CD4-positive, alpha-beta T cell treated with Interleukin-17A for 1 hour (primary cell): ENCODE data around the gene HERC3.
A peak's percentile ranks its signal among the peaks of the same experiment; 100 is the strongest.

Experiments used
- DNase-seq: peaks from one replicate; pipeline ENCODE4 v3.0.0-alpha.2; 2020

Gene HERC3

DNA sequence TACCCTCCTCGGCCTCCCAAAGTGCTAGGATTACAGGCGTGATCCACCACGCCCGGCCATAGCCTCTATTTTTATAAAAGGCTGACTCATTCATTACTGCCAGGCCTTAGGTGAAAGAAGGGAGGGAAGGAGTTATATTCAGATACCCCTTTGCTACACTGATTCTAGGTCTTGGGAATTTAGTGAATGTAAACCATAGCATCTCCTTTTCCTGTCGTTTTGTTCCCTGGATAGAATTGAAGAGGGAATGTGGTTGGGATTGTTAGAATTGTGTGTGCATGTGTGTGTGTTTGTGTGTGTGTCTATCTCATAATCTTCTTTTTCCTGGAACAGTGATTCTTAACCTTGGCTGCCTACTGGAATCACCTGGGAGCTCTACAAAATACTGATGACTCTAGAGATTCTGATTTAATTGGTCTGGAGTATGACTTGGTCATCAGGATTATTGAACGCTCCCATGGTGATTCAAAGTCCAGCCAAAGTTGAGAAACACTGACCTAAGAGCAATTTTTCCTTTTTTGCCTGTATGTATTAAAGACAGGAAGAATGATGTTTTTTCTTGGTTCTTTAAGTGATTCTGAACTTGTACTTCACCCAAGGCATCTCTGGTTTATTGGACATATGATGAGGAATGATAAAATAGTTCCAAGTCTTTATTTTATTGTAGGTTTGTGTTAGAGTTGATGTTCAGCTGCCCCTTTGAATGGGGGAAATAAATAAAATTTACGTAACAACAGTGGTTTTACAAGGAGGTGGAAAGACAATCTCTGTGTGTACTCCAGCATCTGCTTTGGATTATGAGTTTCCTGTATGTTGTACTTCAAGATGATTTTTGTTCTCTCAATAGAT is 68.4 kb downstream of the HERC3 start:
- DNase-seq: no peak

DNA sequence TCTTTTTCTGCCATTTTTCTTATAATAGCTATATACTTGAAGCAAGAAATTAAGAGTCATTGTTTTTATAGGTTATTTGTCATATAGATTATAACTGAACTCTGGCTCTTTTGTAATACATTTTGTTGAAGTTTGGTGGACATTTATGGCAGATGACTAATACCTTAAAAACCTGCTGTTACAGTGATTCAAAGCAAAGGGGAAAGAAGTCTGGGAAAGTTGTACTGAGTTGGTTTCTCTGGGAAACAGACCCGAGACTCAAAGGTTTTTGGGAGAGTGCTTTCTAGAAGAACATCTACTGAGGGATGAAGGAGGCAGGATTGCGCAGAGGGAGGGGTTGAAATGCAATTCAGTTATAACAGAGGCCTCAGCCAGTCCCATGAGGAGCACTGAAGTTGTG is 69.5 kb downstream of the HERC3 start:
- DNase-seq: no peak

DNA sequence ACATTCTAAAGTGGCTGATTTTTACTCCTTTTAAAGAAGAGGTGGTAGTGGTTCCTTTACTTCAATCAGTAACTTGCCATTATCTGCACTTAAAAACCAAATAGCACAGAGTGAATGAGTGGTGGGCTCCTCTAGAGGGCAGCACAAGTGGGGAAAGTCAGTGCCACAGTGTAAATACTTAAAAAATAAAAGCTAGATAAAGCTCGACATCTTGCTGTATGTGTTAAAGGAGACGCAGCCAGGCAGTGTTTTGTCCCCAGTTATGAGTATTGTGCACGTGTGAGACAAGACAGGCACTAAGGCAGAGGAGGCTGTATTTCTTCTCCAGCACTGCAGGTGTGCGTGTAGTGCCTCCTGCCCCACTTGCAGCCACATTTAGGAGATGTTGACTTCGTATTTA is 80.7 kb downstream of the HERC3 start:
- DNase-seq: peak; percentile 40

DNA sequence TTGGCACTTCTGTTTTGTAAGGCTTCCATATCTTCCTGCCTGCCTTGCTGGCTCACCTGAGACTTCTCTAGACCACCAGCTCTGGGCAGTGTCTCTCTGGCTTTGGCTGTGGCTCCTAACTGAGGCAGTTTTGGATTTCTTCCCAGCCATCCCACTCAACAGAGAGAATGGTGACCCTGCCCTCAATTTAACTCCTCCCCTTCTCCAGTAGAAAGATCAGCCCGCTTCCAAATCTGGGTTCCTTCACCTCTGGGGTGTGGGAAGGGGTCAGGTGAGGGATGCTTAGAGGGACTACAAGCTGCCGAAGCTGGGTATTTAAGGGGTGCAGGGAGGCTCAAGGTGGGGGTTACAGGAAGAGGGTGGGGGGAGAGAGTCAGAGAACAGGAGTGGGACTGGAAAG is 81.6 kb downstream of the HERC3 start:
- no peak for DNase-seq

DNA sequence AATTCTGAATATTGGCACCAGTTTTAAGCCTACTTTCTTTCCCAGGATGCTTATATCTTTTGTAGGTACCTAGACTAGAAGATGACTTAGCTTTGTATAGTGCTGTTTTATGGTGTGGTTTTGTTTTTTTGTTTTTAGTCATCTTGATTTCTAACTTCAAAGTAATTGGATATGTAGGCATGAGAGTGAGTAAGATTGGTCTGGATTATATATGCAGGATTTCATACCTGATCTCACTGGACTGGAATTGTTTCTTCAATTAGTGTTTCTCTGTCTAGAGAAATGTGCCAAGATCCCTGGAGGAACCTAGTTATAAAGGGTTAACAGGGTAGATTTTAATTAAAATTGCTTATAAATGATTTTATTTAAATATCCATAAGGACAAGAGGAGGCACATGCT is 82.3 kb downstream of the HERC3 start:
- DNase-seq: no peak

DNA sequence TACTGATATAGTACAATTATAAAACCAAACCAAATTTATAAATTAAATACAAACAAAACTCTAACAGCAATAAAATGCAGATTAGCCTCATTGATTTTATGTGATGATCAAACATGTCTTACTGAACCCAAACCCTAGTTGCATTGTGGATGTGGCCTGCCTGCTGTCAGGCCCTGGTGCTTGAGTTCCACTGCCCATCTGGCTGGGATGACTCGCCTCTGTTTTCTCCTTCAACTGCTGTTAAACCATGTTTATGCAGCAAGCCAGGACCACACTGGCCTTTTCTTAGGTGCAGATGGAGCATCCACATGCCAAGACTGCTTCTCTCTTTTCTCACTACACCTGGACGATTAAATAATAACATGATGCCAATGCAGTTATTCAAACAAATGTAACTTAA is 82.7 kb downstream of the HERC3 start:
- DNase-seq: no peak

DNA sequence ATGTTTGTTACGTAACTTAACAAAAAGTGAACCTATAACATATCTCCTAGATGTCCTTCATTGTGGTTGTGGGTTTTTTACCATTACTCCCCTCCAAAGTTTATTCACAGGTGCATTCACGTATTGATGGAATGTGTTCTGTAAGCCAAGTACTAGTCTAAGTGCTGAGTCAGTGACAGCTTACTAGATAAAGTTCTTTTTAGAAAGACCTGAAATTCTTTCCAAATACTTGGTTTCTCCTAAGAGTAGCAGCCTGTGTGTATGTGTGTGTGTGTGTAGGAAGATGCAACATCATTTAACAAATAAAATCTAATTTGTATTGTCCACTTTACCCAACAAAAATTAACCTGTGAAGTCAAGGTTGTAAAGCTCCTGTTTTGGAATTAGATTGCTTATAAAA is 83.3 kb downstream of the HERC3 start:
- no peak for DNase-seq

DNA sequence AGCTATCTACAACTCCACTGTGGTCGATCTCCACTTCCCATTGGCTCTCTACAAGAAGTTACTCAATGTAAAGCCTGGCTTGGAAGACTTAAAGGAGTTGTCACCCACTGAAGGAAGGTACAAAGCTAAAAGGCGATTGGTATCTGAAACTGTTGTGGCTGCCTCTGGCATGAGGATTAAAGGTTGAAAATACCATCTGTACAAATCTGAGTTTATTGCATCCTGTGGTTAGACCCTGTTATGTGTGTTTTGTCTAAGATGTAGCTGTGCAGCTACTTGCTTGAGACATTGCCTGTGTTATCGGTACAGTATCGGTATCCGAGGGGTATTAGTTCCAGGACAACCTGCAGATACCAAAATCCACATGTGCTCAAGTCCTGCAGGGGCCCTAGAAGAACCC is 88.9 kb downstream of the HERC3 start:
- DNase-seq: no peak

DNA sequence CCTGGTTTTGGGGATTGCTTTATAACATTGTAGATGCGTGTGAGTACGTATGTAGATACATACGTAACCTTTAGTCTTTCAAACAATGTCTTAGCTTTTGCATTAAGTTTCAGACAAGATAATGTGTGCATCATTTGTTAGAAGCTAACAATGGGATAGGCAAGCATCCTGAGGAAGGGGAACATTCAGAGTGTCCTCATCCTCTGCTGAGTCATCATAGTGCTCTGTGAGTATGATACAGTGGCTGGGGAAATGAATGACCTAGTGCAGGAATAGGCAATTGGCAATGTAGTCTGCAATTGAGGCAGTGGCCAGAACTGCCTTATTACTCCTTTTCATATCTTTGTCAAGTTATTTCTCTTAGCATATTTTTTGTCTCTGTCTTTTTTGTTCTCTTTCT is 98.1 kb downstream of the HERC3 start:
- no peak for DNase-seq

DNA sequence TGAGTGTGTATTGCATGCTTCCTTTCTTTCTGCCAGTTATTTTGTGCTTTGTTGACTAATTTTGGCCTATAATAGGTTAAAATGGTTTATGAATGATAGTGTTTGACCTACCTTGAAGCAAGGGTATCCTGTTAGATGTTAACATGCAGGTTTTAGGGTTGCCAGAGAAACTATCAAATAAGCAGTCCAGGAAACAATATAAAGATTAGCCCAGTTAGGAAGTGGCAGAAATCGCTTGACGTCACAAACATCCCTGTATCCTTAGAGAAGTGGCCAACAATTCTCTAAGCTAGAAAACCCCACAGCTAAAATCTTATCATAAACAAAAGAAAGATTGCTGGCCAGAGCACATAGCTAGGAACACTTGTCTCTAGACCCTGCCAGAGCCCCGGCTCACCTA is 101.5 kb downstream of the HERC3 start:
- DNase-seq: no peak

DNA sequence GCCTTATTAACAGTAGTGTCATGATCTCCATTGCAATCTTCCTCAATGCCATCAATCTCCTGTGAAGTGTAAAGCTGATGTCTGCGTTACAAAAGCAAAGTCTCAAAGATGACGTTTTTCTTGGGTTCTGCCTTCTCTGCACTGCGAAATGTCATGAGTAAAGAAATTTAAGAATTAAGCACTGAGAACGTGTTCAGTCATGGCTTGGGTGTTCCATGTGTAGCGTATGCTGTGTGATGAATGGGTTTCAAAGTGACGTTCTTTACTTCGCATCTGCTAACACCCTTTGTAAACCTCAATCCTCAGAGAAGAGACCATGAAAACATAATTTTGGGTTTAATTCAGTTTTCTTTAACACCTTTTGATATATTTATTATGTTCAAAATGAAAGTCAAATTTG is 104.3 kb downstream of the HERC3 start:
- no peak for DNase-seq

DNA sequence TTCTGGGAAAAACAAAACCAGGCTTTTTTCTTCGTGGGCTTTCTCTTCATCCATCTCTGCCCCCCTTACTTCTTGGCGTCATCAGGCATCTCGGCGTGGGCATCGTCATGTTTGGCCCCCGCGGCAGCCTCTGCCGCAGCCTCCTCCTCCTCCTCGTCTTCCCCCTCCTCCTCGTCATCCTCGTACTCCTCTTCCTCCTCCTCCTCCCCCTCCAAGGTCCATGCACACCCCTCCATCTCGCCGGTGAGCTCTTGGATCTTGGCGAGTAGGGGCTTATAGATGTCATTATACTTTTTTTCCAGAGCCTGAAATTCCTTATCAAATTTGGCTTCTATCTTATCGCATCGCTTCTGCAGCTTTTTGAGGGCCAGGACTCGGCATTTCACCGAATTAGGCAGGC is 104.9 kb downstream of the HERC3 start:
- peak; percentile 41 for DNase-seq

DNA sequence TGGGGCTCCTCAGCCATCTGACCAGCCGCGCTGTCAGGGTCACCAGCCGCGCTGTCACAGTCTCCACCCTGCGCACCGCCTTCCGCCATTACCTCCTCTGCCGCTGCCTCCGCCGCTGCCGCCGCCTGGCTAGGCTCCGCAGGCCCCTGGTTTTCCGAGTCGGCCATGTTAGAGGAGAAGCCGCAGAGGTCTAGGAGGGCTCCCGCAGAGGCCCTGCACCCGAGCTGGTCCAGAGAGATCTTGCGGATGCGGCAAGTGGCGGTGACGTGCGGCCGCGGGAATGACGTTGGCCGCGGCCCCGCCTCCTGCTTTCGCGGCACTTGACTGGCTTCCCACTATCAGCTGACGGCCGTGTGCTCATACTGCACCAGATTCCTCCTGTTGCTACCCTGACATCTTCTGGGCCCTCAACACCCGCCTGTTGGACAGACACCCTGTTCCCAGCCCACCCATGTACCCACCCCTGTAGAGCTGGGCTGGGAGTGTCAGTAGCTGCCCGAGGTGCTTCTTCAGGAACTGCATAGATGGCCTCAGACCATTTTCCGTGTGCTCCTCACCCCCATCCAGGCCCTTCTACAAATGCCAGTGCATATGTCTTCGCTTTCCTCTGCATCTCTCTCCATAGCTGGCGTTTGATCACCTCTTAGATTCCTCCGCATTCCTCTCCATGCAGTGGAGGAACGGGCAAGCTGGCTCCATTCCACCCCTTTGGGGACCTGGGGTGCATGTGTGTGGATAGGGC is 105.5 kb downstream of the HERC3 start, which contains the start of gene NAP1L5:
NAP1L5 (minus strand) TSS at position 242 of the 742 bp plus-strand sequence; CDS start at position 167, 75 bp downstream.
- DNase-seq: peak; percentile 81

DNA sequence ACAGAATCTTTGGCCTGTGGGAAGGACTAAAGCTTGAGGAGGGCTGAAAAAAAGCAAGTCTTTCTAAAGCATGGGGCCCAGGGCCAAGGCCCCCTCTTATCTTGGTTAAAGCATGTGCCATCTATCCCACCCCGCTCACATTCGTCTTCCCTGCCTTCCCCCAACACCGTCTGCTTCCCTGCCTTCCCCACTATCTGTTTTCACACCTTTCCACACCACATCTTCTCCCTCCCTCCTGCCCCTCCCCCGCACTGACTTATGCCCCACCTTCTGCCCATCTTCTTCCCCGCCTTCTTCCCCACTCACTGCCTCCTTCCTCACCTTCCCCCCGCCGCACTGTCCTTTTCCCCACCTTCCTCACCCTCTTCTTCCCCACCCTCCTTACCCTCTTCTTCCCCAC is 106.2 kb downstream of the HERC3 start:
- no peak for DNase-seq

DNA sequence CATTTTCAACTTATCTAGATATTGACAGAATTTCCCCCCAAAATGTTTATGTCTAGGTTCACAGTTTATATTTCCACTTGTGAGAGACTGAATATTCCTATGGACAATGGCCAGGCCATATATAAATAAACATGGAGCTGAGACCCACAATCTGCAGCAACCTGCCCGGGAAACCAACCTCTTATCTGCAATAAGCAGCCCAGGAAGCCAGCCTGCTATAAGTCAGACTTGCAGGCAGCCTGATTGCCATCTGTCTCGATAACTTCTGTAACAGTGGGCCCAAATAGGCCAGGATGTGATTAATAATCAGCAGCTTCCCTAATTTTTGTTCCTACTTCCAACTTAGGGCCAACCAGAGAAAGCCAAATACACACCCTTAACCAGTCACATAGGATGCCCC is 110.5 kb downstream of the HERC3 start:
- DNase-seq: no peak

DNA sequence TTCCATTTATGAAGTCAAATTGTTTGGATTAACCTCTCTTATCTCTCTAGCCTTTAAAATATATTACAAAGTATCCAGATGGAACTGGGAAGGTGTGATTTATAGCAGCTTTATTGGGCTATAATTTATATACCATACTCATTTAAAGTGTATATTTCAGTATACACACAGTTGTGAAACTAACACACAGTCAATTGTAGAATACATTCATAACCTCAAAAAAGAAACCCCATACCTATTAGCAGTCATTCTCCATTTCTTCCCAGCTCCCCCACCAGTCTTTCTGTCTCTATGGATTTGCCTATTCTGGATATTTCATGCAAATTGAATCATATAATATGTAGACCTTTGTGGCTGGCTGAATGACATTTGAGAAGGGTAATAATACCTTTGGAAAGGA is 112.9 kb downstream of the HERC3 start:
- no peak for DNase-seq

DNA sequence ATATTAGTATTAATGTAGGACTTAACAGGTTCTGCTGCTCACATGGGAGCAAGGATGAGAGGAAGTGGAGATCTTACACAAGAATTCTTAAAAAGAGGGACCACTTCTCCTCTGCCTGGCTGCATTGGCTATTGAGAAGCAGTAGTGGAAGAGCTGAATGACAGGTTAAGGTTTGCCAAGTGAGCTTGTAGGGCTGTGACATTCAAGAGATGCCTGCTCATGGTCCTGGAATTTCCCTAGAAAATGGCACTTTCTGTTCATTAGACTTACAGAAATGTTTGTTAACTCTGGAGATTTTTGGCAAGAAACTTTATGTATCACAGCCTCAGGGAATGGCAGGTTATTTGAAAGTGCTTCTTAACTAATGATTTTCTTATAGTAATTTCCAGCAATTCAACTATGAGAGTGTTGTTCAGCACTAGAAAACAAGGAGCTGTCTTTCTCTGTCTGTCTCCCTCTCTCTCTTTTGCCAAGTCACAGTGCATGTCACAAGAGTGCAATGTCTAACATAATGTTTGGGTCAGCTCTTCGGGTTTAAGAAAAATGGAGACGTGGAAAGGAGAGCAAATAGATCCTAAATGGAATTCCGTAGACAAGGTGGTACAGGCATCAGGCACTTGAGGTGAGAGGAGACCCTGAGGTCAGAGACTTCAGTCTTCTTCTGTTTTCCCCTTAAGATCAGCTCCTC is 113.7 kb downstream of the HERC3 start:
- DNase-seq: no peak

DNA sequence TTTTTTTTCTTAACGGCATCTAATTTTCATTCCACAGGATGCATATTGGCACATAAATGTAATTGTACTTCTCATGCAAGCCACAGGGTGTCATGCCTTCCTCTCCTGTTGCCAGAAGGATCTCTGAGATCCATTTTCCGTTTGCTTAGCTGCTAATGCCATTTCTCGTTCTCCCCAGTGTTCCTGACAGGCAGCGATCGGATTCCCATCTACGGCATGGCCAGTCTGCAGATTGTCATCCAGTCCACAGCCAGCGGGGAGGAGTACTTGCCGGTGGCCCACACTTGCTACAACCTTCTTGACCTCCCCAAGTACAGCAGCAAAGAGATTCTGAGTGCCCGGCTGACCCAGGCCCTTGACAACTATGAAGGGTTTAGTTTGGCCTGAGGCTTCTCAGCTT is 114.3 kb downstream of the HERC3 start:
- no peak for DNase-seq

DNA sequence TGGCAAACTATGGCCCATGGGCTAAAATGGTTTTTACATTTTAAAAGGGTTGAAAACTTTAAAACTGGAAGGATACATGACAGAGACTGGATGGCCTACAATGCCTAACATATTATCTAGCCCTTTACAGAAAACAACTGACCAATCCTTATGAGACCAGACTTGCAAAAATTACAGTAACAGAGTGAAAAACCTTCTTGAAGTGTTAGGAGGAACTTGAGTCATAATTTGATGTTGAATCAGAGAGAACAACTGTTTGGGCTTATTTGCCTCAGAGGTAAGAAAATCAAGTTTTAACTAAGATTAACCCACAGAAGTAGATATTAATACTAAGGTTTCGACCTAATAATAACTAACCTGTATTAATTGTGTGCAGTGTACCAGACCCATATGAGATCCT is 117.7 kb downstream of the HERC3 start:
- DNase-seq: no peak

DNA sequence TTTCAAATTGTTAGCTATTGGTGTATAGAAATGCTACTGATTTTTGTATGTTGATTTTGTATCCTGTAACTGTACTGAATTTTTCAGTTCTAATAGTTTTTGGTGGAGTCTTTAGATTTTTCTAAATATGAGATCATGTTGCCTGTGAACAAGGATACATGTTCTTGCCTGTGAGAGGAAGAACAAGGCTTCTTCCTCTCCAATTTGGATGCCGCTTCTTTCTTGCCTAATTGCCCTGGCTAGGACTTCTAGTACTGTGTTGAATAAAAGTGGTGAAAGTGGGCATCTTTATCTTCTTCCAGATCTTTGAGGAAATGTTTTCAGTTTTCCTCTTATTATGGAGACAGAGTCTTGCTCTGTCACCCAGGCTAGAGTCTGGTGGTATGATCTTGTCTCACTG is 121.5 kb downstream of the HERC3 start:
- no peak for DNase-seq

DNA sequence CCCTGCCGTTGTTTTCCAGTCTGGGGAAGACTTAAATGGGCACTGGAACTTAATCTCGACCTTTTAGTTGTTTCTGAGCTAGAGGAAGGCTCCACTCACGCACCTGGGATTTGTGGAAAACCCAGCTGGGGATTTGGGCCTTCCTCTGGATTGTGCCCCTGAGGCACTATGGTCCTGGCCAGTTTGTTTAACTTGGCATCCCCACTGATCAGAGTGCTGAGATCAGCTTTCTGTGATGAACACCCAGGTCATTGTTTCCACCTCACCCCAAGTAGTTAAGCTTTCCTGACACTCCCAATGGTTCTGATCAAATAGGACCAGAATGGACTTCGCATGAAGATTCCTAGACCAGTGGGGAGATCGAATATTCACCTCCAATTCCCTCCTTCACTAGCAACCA is 125.8 kb downstream of the HERC3 start:
- no peak for DNase-seq

DNA sequence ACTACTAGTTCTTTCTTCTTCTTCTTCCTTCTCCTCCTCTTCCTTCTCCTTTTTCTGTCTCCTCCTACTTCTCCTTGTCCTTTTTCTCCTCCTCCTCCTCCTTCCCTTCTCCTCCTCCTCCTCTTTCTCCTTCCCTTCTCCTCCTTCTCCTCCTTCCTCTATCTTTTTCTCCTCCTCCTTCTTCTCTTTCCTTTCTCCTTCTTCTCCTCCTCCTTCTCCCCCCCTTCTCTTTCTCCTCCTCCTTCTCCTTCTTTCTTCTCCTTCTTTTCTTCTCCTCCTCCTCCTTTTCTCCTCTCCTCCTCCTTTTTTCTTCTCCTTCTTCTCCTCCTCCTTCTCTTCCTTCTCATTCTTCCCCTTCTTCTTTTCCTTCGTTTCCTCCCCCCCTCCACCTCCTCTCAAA is 127.1 kb downstream of the HERC3 start:
- no peak for DNase-seq

DNA sequence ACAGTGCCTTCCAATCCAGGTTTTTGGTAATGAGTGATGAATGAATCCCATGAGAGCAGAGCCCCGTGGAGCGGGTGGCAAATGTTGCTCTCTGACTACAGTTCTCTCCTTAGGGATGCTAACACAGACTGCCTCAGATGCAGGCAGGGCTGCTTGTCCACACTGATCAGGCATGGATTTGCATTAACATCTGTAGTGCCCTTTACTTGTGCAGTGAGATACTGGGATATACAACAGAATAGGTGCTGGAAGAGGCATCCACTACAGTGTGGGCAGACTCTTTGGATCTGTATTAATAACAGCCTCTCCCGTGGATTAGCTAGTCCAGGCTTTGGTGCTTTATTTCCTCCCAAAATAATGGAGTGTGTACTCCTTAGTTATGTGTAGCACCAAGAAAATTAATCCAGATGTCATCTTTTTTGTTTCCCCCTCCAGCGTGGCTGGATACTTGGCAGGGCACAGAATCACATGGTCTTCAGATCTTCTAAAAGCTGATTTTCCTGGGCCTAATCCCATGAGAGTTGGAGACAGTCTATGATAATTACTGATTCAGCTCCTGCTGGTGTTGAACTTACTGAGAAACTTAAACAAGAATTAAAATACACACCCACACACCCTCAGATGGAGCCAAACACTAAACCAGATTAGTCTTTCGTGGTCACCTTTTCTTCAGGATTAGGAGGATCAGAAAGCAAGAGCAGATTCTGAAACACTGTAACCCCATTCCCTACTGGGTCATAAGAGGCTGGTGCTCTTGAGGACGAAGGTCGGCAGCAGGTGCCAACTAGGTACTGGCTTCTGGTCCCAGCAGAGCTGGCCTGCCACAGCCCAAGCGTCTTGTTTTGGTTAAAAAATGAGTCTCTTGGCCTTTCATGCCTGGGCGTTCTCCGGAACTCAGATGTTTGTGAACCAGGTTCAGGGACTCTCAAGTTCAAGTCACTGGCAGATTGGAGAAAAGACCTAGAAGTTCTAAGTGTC is 128.5 kb downstream of the HERC3 start:
- DNase-seq: no peak
